Fibroblast of the aortic adventitia (primary cell): ENCODE results near the gene AKR1C8. TPM values are rescaled to one million over a fixed set of nuclear protein-coding genes. Genes with fewer than 3 reads are reported as not detected.
A peak's percentile ranks its signal among the peaks of the same experiment; 100 is the strongest.
"Not testable (repeated sequence)": the region's sequence is repeated elsewhere in the genome, so short reads cannot be mapped to it uniquely, and the experiment has no call there.

Source experiments
- DNase-seq: peaks from one replicate; pipeline ENCODE4 v3.0.0-alpha.2; 2010; ENCODE audit warnings: low read depth
- H3K4me3 ChIP-seq: 2 replicates; pipeline ENCODE4 v1.5.1; 2011; ENCODE audit warnings: low read depth, mild to moderate bottlenecking, control low read depth, low read length, moderate library complexity
- CTCF ChIP-seq: IDR thresholded peaks from 2 replicates; pipeline ENCODE4 v1.5.1; 2011; ENCODE audit warnings: mild to moderate bottlenecking, low read length, control low read depth, inconsistent platforms; ENCODE audit not compliant: insufficient read depth
- total RNA-seq: library from RNA; depleted of rRNA; stranded (reverse); fragments of >200 nt; gene quantifications from 2 replicates; pipeline ENCODE4 v1.2.3, GENCODE V29; 2012; ENCODE audit warnings: low replicate concordance

Gene AKR1C8
- total RNA-seq, 1 donor: not detected

GRCh38 chr10:5211696-5212536, 27.0 kb upstream of the AKR1C8 start:
- no peak for TF ChIP-seq CTCF
- no peak for DNase-seq

DNA sequence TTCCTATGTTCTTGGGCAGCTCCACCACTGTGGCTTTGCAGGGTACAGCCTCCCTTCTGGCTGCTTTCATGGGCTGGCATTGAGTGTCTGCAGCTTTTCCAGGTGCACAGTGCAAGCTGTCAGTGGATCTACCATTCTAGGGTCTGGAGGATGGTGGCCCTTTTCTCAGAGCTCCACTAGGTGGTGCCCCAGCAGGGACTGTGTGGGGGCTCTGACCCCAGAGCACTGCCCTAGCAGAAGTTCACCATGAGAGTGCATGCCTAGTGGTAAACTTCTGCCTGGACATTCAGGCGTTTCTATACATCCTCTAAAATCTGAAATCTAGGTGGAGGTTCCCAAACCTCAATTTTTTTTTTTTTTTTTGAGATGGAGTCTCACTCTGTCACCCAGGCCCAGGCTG, 25.3 kb upstream of the AKR1C8 start:
- not testable (repeated sequence) for DNase-seq, H3K4me3 ChIP-seq

More at GRCh38 chr10:5211696-5212536, 27.0 kb upstream of the AKR1C8 start:
- no peak overlapping the region for H3K4me3 ChIP-seq

DNA sequence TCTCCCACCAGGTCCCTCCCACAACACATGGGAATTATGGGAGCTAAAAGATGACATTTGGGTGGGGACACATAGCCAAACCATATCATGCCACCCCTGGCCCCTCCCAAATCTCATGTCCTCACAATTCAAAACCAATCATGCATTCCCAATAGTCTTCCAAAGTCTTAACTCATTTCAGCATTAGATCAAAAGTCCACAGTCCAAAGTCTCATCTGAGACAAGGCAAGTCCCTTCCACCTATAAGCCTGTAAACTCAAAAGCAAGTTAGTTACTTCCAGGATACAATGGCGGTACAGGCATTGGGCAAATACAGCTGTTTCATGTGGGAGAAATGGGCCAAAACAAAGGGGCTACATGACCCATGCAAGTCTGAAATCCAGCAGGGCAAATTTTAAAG, 24.8 kb upstream of the AKR1C8 start:
- not testable (repeated sequence) for DNase-seq

GRCh38 chr10:5206799-5207198, 21.8 kb upstream of the AKR1C8 start:
- TF ChIP-seq CTCF: no peak
- DNase-seq: no peak
- H3K4me3 ChIP-seq: no peak overlapping the region

More for the DNA sequence above, 24.8 kb upstream of the AKR1C8 start:
- not testable (repeated sequence) for H3K4me3 ChIP-seq

GRCh38 chr10:5199398-5199797, 14.4 kb upstream of the AKR1C8 start:
- TF ChIP-seq CTCF: no peak
- DNase-seq: no peak
- no peak overlapping the region for H3K4me3 ChIP-seq

DNA sequence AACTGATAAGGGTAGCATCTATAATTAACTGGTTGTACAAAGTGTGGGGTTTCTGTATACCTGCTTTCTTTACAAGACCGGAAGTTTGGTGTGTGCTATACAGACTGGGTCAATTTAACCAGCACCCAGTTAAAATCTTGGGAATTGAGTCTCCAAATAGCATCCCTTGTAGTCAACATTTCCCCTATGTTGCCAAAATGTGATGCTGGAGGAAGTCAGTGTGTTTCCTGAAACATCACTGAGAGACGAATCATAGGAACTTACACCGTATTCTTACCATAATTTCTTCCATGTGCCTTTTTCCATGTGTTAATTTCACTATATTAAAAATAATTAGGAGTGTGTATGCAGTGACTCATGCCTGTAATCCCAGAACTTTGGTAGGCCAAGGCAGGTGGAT, 13.4 kb upstream of the AKR1C8 start:
- DNase-seq: peak; percentile 68
- TF ChIP-seq CTCF: no peak
- no peak overlapping the region for H3K4me3 ChIP-seq

- H3K4me3 ChIP-seq: no peak within 1 kb of the TSS
- peak; percentile 23 for DNase-seq
- TF ChIP-seq CTCF: no peak
These were observed 11.8 kb upstream of the AKR1C8 start, which contains the start of gene AKR1C4 for GRCh38 chr10:5196702-5197113. AKR1C4 (plus strand) TSS chr10:5196837; CDS start chr10:5196868, 31 bp downstream.

DNA sequence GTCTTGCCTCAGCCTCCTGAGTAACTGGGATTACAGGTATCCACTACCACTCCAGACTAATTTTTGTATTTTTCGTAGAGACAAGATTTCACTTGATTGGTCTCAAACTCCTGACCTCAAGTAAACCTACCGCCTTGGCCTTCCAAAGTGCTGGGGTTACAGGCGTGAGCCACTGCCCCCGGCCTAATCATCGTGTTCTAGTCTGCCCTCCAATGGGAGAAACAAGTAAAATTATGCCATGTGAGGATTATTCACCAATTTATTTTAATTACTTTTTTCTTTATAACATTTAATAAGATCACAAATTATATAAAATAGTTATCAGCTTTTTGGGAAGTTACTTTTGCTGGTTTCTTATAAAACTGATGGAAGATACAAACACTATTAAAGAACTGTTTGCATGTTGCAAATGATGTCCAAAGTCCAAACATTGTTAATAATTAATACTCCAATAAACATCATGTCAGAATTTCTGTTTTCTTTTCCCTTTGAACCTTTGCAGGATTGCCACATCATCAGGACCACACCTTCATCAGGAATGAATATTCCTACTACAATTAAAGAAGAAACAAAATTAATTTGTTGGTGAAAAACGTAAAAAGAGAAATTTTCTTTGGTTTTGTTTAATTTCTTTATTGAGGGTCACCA, 10.9 kb upstream of the AKR1C8 start:
- no peak for TF ChIP-seq CTCF
- no peak for DNase-seq

More for the DNA sequence above, 10.9 kb upstream of the AKR1C8 start:
- H3K4me3 ChIP-seq: no peak overlapping the region
